Subcutaneous abdominal adipose tissue (tissue), 5 donors: ENCODE data around the gene SEC61A2.

ENCODE experiments used
- H3K27ac ChIP-seq: one replicate; pipeline ENCODE4 v1.7.0; 2013; ENCODE audit warnings: low read depth, mild to moderate bottlenecking, inconsistent platforms, low read length, moderate library complexity
- H3K27me3 ChIP-seq, 5 donors: one replicate each; pipeline ENCODE4 v1.7.0; 2013; ENCODE audit warnings: low read length in 5 of 5, inconsistent platforms in 1 of 5; ENCODE audit not compliant: control insufficient read depth in 5 of 5, insufficient read depth in 4 of 5
- H3K36me3 ChIP-seq, 5 donors: one replicate each; pipeline ENCODE4 v1.7.0; 2013; ENCODE audit warnings: low read length in 5 of 5; ENCODE audit not compliant: control insufficient read depth in 5 of 5, insufficient read depth in 5 of 5
- H3K4me1 ChIP-seq, 5 donors: one replicate each; pipeline ENCODE4 v1.7.0; 2013; ENCODE audit warnings: low read length in 5 of 5, mild to moderate bottlenecking in 3 of 5, moderate library complexity in 1 of 5; ENCODE audit not compliant: control insufficient read depth in 5 of 5, insufficient read depth in 5 of 5
- H3K4me3 ChIP-seq, 5 donors: one replicate each; pipeline ENCODE4 v1.7.0; 2013; ENCODE audit warnings: low read length in 5 of 5, low read depth in 1 of 5
- H3K9ac ChIP-seq, 5 donors: one replicate each; pipeline ENCODE4 v1.7.0; 2013; ENCODE audit warnings: low read length in 5 of 5, mild to moderate bottlenecking in 4 of 5, moderate library complexity in 3 of 5
- H3K9me3 ChIP-seq, 5 donors: one replicate each; pipeline ENCODE4 v1.7.0; 2013; ENCODE audit warnings: low read length in 5 of 5; ENCODE audit not compliant: control insufficient read depth in 5 of 5
- donor health status: healthy.
- donor health status: healthy.
- donor health status: healthy.
- donor health status: healthy.
- donor health status: healthy.

The SEC61A2 gene

DNA sequence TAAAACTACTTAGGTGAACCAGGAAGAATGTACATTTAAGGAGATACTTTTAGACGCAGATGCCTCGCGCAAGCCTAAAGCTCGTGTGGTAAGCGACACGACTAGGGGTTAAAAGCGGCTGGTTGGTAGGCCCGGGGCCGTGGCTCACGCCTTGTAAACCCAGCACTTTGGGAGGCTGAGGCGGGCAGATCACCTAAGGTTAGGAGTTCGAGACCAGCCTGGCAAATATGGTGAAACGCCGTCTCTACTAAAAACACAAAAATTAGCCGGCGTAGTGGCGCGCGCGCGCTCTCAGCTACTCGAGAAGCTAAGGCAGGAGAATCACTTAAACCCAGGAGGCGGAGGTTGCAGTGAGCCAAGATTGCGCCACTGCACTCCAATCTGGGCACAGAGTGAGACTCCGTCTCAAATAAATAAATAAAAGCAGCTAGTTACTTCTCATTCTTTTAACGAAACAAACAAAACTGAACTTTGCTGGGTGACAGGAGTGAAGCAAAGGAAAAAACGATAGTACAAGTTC, 65.3 kb downstream of the SEC61A2 start:
- H3K27me3 ChIP-seq, result no peaks in the 10 kb centered on the region
- peak overlapping the region; percentile 81 for H3K27ac ChIP-seq
- peak overlapping the region; percentile 68 to 96 (median 91) for H3K9ac ChIP-seq
- no peaks in the 10 kb centered on the region for H3K9me3 ChIP-seq
- H3K4me3 ChIP-seq, result peak overlapping the region; percentile 90 to 100 (median 98)
- peaks cover 0 to 10% (median 0%) of the 10 kb centered on the region in 5 donors for H3K36me3 ChIP-seq
- H3K4me1 ChIP-seq, result peaks cover 2 to 65% (median 53%) of the 10 kb centered on the region in 5 donors

DNA sequence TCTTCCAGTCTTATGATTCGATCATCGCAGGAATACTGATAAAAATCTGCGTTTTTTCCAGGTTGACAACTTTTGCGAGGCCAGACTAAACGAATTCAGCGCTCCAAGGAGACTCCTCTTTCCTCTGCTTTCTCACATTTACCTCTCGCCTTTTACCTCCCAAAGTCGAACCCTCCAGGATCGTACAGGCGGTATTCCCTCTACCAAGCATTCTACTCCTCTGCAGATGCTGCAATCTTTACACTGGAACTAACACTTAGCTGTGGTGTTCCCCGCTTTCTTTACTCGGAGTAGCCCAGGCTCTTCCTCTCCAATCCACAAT, 65.8 kb downstream of the SEC61A2 start:
- H3K9me3 ChIP-seq, result no peaks in the 10 kb centered on the region
- H3K9ac ChIP-seq, result peak overlapping the region; percentile 68 to 96 (median 91)
- H3K4me1 ChIP-seq, result peaks cover 2 to 62% (median 53%) of the 10 kb centered on the region in 5 donors
- peak overlapping the region; percentile 90 to 100 (median 98) for H3K4me3 ChIP-seq
- H3K27me3 ChIP-seq, result no peaks in the 10 kb centered on the region
- H3K27ac ChIP-seq, result peak overlapping the region; percentile 81
- peaks cover 0 to 10% (median 0%) of the 10 kb centered on the region in 5 donors for H3K36me3 ChIP-seq

DNA sequence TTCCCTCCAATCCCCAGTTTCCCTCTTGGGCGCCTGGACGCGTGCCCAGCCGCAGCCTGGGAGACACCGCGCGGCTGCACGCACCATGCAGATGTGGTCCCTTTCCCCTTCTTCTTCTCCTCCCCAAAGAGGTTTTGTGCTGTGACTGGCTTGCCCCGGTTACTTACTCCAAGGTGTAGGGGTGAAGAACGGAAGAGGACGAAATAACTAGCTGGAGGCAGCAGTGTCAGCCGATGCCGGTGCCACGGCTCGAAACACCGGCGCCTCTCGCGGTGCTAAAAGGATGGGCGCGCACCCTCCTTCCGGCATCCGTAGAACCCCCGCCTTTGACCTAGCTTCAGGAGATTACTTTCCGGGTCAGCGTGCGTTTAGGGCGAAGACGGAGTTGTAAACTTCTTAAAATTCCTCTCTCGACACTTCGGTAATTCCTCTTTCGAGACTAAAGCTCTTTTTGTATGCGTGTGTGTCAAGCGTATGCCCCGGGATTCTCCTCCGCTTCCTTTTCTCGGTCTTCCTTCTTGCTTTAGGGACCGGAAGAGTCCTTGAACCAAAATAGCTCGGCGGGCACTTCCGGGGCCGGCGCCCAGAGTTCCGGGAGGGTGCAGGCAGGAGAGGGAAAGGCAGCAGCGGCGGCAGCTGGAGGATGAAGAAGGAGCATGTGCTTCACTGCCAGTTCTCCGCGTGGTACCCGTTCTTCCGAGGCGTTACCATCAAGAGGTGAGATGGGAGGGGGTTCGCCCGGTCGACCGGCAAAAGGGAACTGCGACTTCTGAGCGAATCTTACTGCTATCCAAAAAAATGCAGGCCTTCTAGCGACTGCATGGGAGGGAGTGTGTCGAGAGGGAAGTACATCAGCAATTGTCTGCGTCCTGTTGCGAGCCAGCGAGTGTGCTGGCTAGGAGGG, 66.4 kb downstream of the SEC61A2 start, which contains the start of the genes CDC123 and NUDT5:
Gene CDC123 (plus strand): TSS at position 586 of the 904 bp plus-strand sequence. CDS start 58 bp downstream, at position 644.
Gene NUDT5 (minus strand): TSS at position 289 of the 904 bp plus-strand sequence. CDS start 9,600 bp downstream, outside the sequence.
- peak within 1 kb of the TSS; percentile 68 to 96 (median 91) for H3K9ac ChIP-seq
- no peaks in the 10 kb centered on the region for H3K9me3 ChIP-seq
- H3K27ac ChIP-seq, result peak within 1 kb of the TSS; percentile 81
- H3K36me3 ChIP-seq, result peaks cover 0 to 12% (median under 1%) of the 10 kb centered on the region in 5 donors
- H3K27me3 ChIP-seq, result no peaks in the 10 kb centered on the region
- H3K4me3 ChIP-seq, result peak within 1 kb of the TSS; percentile 90 to 100 (median 98)
- H3K4me1 ChIP-seq, result peaks cover 2 to 56% (median 53%) of the 10 kb centered on the region in 5 donors

DNA sequence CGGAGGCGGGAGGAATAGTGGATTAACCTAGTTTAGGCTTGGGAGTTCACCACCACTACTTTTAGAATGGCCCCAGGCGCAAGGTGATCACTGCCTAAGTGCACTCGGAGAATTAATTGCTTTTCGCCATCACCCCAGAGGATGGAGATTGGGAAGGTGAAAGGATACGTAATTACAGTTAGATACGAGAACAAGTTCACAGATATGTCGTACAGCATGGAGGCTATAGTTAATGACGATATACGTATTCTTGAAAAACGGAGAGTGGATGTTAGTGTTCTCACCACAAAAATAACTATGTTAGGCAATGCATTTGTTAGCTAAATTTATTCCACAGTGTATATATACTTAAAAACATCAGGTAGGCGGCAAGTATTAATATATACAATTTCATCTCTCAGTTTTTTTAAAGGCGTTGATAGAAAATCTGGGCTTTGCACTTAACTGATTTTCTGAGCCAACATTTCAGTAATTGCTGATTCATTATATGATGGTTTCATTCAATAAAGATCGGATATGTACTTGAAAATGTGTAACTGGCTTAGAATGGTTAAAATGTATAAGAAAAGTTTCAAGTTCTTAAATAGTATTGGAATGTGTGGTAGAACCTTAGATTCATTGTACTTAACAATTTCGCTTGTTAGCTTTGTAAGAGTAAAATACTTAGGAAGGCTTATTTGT, 67.2 kb downstream of the SEC61A2 start:
- H3K4me1 ChIP-seq, result peaks cover 2 to 51% (median 48%) of the 10 kb centered on the region in 5 donors
- peak overlapping the region; percentile 81 for H3K27ac ChIP-seq
- H3K4me3 ChIP-seq, result peak overlapping the region; percentile 90 to 100 (median 98)

DNA sequence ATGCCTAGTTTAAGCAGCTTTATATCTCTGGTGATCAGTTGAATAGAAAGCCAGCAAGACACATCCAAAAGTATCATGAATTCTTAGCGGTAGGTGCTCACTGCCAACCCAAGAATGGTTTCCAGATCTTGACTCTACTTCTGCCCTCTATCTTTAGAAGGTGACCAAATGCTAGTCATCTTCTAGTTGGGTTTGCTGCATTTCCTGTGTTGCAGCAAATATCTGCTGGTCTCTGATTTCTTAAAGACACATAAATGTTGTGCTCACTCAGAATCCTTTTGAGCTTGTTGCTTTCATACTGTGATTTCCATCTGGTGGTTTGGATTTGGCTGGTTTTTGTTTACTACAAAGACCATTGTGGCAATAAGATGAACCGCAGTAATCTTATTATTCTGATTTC, 68.7 kb downstream of the SEC61A2 start:
- Histone ChIP-seq H3K9ac (peak overlapping the region in 1 of 5 donors; percentile 11), H3K27ac (no peak overlapping the region), H3K36me3 (peaks cover 3 to 32% (median 15%) of the 10 kb centered on the region in 5 donors), H3K27me3 (no peaks in the 10 kb centered on the region), H3K4me1 (peaks cover 2 to 36% (median 33%) of the 10 kb centered on the region in 5 donors), H3K9me3 (no peaks in the 10 kb centered on the region), H3K4me3 (no peak overlapping the region)

More for the DNA sequence above, 67.2 kb downstream of the SEC61A2 start:
- Histone ChIP-seq H3K9ac (peak overlapping the region; percentile 68 to 96 (median 91)), H3K9me3 (no peaks in the 10 kb centered on the region), H3K27me3 (no peaks in the 10 kb centered on the region), H3K36me3 (peaks cover 0 to 19% (median 4%) of the 10 kb centered on the region in 5 donors)

DNA sequence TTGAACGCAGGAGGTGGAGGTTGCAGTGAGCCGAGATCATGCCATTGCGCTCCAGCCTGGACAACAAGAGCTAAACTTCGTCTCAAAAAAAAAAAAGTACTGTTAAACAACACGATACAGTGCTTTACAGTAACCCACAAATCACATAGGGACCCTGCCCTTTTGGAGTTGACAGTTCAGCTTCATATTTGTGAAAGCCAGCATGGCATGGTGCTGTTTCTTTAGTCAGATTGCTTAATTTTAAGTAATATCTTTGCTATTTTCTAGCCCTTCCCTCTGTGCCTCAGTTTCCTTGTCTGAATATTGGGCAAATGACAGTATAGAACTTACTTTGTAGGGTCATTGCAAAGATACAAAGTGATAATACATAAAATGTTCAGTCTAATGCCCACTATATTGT, 71.4 kb downstream of the SEC61A2 start:
- Histone ChIP-seq H3K27me3 (no peaks in the 10 kb centered on the region), H3K9me3 (no peaks in the 10 kb centered on the region), H3K36me3 (peaks cover 8 to 52% (median 17%) of the 10 kb centered on the region in 5 donors), H3K9ac (no peak overlapping the region), H3K4me3 (no peak overlapping the region), H3K27ac (no peak overlapping the region), H3K4me1 (peaks cover 2 to 15% (median 12%) of the 10 kb centered on the region in 5 donors)

DNA sequence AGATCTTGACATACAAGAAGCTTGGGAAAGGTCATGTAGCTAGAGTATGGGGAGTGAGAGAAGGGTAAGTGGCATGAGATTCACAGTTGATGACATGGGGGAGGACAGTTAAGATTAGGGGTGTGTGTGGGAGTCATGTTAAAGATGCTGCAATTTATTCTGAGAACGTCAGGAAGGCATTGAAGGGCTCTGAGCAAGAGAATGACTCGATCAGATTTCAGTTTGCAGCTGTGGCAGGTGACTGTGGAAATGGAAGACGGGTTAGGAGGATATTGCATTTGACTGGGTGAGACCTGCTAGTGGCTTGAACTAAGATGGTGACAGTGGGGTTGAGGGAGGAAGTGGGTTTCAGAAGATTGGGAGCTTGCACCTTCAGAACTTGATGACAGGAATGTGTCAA, 72.1 kb downstream of the SEC61A2 start:
- no peak overlapping the region for H3K27ac ChIP-seq
- H3K9me3 ChIP-seq, result no peaks in the 10 kb centered on the region
- H3K4me3 ChIP-seq, result no peak overlapping the region
- H3K4me1 ChIP-seq, result peaks cover 2 to 12% (median 7%) of the 10 kb centered on the region in 5 donors
- no peaks in the 10 kb centered on the region for H3K27me3 ChIP-seq
- H3K36me3 ChIP-seq, result peaks cover 8 to 55% (median 17%) of the 10 kb centered on the region in 5 donors
- no peak overlapping the region for H3K9ac ChIP-seq

DNA sequence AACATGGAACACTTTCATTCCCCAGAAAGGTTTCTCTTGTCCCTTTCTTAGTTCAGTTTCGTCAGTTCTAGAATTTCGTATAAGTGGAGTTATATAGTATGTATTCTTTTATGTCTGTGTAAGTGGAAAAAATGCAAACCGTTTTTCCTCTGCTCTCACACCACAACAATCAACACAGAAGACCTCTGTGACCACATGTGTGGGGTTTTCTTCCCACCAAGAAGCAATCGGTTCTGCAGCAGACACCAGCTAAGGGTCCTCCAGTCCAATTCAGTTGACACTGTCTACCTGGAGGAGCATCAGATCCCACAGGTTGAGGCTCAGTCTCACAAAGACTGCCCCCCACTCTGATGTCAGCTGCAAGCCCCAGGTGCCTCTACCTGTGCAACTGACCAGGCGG, 72.7 kb downstream of the SEC61A2 start:
- Histone ChIP-seq H3K4me3 (no peak overlapping the region), H3K27me3 (no peaks in the 10 kb centered on the region), H3K9me3 (no peaks in the 10 kb centered on the region), H3K36me3 (peaks cover 8 to 55% (median 17%) of the 10 kb centered on the region in 5 donors), H3K4me1 (peaks cover 0 to 5% (median 2%) of the 10 kb centered on the region in 5 donors), H3K27ac (no peak overlapping the region), H3K9ac (no peak overlapping the region)

DNA sequence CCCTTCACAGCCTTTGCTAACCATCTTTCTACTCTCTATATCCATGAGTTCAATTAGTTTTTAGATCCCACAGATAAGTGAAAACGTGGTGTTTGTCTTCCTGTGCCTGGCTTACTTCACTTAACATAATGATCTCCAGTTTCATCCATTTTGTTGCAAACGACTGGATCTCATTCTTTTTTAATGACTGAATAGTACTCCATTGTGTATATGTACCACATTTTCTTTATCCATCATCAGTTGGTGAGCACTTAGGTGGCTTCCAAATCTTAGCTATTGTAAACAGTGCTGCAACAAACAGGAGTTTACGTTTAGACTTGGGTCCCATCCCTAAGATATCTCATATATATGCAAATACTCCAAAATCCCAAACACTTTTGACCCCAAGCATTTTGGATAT, 75.6 kb downstream of the SEC61A2 start:
- H3K27ac ChIP-seq, result no peak overlapping the region
- no peaks in the 10 kb centered on the region for H3K9me3 ChIP-seq
- no peaks in the 10 kb centered on the region for H3K27me3 ChIP-seq
- no peaks in the 10 kb centered on the region for H3K4me1 ChIP-seq
- H3K9ac ChIP-seq, result no peak overlapping the region
- H3K4me3 ChIP-seq, result no peak overlapping the region
- peaks cover 12 to 73% (median 31%) of the 10 kb centered on the region in 5 donors for H3K36me3 ChIP-seq
